KG1 (cell line): ENCODE data around the gene SNED1.

Experiments
- DNase-seq: peaks from one replicate; lab custom pipeline; 2025; lab: John Stamatoyannopoulos, UW

SNED1 gene

DNA sequence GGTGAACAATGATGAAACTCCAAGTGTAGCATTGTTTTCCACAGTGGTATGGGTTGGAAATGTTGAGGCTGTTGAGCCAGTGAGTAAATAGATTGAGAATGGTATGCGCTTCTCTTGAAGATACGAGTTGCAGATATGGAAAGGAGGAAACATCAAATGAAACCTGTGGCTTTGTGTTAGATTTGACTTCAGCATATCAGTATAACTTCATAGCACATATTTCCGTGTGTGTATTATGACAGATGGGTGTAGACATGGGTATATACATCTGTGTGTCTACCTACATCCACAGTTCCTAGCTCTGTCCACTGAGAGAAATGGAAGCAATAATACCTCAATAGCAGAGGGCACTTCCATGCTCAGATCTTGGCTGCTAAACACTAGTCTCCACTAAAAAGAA is 8.0 kb downstream of the SNED1 start:
- DNase-seq: no peak

DNA sequence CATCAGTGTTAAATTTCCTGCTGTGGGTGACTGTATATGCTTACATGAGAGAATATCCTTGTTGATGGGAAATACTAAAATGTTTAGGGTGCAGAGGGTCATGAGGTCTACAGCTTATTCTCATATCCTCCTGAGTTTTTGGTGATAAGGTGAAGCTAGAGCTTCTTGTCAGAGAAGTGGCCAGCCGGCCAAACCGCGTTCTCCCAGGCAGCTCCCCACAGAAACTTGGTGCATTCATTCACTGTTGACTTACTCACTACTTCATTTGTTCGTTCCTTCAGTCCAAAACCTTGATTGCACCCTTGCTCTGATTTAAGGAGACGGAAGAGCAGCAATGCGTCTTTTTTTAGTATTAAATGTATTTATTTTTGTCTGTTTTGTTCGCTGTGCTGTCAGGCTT is 8.7 kb downstream of the SNED1 start:
- no peak for DNase-seq

DNA sequence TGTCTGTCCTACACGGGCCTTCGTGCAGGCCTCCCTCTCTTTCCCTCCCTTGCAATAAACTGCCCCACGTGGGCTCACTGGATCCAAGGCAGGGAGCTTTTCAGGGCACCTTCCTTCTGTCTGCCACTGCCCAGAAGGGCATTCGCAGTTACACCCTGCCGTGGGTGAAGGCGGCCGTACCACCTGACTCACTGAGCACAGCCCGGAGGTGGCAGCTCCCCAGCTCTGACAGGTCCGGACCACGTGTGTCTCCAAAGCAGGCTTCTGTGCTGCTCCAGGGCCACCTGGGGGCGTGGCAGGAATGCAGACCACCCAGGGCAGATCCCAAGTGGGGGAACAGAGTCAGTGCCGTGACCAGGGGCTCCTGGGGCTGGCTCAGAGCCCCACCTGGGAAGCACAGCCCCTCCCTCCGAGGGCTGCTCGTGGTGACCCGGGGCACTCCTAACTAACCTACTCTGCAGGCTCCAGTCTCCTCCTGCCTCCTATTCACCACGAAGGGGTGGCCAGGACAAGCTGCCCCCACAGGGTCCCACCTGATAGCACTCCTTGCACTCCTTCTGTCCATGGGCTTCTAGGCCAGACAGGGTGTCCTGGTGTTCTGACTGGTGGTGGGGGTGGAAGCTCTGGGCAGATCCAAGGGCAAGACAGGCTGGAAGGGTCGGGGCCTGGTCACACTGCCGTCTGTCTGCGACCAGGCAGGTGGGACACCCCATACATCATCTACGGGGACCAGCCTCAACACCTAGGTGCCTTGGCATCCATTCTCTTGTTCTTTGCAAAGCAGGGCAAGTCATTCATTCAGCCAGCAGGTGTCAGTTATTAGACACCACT is 9.7 kb downstream of the SNED1 start:
- no peak for DNase-seq

DNA sequence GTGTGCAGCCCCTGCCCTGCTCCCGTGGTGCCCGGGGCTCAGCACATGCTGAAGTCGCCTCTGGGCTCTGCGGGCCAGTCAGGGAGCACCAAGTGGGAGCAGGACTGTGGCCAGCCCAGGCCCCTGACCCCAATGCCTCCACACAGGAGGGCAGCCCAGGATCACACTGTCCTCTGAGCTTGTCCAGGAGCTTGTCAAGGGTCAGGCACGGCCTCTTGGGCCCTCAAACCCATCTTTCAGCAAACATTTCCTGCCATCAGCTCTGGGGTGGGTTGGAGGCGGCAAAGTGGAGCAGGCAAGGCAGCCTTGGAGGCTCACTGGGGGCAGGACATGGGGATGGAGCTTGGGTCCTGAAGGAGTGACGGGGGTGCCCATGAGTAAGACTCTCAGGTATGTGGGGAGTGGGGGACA is 10.3 kb downstream of the SNED1 start:
- DNase-seq: no peak

DNA sequence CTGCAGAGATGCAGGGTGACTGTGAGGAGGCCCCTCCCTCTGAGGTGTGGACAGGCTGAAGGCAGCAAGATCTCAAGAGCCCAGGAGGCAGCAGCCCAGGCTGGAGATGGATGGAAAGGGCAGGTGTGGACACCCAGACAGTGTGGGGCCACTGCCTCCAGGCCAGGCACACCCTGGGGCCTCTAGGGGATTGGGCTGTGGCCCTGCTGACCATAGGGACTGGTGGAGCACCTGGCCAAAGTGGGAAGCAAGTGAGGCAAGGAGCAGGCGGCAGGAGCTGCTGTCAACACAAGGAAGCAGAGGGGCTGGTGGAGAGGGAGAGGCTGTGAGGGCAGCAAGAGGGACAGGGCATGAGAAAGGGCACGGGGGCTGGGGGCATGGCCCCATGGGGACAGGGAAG is 10.8 kb downstream of the SNED1 start:
- no peak for DNase-seq

DNA sequence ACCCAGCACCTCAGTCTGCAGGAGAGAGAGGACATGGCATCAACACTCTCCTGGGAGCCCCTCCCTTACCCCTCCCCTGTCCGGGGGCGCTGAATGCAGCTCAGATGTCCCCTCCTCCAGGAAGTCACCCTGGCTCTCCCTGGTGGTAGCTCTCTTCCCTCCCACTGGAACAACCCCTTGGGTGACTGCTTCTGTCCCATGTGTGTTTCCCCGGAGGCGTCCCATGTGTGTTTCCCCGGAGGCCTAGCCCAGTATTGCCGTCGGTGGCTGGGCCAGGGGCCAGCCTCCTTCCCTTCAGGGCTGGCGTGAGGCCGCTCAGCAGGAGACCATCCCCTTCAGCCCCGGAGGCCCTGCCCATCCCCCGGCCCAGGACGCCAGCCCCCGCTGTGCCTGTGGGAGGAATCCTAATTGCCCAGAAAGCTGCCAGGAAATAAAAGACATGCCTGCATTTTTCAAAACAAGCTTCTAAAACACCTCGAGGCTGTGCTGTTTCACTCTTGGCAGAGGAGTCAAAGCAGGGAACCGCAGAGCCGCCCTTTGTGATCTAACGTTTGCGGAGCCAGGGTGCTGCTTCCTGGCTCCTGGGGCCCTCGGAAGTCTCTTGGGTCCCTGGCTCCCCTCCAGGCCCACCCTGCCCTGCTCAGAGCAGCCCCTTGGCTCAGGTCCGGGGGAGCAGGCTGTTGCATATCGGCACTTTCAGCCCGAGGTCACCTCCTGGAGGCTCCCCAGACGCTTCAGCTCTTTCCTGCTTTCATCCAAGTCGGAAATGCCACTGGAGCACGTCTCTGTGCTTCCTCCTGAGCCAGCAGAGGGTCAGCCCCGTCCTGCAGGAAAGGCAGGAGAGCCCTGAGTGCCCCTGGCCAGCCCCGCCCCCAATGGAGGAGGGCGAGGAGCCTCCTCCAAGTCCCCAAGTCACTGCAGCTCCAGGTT is 11.4 kb downstream of the SNED1 start:
- DNase-seq: no peak

DNA sequence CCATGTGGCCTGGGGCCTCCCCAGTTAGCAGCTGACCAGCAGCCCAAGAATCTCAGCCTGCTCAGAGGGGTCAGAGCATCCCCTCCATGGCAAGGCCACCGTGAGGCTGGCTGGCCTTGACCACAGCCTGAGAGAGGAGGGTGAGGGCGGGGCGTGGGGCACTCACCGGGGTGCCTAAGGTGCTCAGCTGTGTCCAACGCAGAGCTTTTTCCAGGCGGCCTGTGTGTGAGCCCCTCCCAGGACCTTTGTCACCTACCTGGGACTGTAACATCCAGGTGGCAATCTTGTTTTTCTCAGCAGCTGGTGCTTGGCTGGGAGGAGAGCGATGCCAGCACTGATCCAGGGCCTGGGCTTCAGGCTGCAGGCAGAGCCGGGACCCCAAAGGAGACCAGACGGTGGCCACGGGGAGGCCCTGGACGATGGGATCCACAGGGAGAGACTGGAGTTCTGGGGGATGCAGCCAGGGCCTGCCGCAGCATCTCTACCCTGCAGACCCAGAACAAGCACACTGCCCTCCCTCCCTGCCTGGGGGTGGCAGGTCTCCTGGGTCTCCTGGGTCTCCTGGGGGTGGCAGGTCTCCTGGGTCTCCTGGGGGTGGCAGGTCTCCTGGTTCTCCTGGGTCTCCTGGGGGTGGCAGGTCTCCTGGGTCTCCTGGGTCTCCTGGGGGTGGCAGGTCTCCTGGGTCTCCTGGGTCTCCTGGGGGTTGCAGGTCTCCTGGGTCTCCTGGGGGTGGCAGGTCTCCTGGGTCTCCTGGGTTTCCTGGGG is 12.3 kb downstream of the SNED1 start:
- DNase-seq: no peak

DNA sequence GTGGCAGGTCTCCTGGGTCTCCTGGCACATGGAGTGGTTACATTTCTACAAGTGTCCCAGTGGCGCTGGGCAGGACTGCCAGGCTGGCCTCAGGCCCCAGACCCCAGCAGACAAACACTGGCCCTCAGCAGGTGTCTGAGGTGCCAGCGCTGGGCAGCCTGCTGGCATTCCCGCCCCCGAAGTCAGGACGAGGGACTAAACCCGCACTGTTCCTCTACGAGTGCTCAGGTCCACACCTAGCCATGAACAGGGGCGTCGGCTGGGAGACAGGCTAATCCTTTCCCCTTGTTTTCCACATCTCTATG is 12.8 kb downstream of the SNED1 start:
- DNase-seq: no peak

DNA sequence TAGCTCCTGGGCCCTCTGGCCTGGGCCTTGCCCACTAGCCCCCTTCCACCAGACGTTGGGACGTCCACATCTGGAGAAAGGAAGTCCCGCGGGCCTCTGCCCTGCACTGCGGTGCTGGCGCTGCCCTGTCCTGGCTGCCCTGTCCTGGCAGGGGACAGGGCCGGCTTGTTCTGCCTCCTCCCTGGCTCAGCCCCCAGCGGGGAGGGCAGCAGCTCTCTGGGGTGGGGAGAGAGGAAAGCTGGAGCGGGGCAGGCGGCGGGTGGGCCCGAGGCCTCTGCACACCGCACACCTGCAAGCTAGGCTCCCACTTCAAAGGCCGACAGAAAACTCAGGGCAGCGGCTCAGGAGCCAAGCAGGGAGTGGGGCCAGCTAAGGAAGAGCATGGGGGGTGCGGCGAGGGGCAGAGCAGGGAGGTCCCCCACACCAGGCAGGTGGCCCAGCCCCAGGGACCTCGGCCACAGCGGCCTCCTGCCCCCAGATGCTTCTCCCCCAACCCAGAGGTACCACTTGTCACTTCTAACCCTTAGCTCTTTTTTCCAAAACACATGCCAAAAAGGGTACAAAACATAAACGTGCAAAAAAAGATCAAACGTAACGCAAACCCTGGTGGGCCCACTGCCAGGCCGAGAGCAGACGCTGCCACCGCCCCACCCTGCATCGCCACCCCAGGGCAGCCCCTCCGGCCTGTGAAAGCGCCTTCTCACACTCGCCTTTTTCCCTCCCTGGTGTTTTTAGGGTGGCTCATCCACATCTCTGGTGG is 13.5 kb downstream of the SNED1 start:
- DNase-seq: no peak

DNA sequence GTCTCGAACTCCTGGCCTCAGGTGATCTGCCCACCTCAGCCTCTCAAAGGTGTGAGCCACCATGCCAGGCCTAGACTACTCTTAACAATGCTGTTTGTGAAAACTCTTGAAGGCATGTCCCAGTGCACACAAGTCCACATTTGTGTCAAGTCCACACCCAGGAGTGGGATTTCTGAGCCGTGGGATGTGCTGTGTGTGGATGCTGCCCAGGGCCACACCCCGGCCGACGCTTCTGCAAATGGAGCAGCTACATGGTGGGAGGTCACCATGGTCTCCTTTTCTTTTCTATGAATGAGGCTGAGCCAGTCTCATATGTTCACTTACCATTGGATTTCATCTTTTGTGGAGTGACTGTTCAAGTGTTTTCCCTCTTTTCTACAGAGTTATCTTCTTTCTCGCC is 15.8 kb downstream of the SNED1 start:
- no peak for DNase-seq

DNA sequence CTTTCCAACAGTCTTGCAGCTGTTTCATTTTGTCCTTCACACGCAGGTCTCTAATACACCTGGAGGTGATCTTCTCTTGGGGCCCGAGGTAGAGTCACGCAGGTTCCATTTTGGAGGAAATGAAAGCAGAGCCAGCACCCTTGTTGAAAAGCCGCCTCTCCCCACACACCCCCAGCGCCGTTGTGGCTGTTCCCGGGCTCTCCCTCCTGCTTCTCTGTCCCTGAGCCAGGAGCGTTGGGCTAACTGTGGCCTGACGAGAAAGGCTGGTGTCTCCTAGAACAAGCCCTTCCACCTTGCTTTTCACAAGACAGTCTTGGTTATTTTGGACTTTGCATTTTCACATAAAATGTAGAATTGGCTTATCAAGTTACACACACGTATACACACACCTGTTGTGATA is 16.3 kb downstream of the SNED1 start:
- no peak for DNase-seq

DNA sequence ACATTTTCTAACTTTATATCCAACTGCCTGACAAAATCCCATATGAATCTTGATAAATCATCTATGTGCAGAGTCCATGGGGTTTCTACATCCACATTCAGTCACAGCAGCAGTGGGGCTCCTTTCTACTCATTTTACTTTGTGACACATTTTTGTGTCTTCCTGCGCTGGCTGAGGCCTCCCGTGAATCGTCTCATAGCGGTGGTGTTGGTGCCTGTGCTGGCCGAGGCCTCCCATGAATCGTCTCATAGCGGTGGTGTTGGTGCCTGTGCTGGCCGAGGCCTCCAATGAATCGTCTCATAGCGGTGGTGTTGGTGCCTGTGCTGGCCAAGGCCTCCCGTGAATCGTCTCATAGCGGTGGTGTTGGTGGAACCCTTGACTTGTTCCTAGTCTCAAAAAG is 17.0 kb downstream of the SNED1 start:
- no peak for DNase-seq

DNA sequence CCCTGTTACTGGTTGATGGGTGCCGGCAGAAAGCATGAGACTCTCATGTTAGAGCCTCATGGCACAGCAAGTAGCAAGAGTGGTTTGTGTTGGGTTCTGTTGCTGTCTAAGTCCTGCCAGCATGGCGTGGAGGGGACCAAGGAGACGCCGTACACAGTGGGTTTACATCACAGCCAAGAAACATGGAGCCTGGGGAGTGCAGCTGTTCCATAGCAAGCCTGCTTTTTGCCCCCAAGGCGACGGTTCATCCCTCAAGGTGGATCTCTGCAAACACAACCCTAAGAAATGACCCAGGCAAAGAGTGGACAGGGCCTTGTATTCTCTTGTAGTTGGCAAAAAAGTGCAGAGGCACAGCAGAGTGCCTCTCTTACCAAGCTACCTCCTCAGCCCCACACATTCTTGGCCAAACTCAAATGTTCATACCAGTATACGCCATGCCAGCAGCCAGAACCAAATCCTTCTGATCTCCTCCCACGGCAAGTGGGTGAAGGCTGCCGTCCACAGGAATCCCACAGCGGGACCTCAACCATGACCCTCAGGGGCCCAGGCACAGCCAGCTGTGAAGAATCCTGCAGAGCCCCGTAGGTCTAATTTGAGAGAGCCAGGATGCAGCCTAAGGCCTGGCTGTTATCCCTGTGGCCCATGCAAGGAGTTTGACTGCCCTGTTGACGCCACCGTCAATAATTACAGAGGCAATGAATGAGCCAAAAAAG is 19.0 kb downstream of the SNED1 start:
- DNase-seq: no peak

DNA sequence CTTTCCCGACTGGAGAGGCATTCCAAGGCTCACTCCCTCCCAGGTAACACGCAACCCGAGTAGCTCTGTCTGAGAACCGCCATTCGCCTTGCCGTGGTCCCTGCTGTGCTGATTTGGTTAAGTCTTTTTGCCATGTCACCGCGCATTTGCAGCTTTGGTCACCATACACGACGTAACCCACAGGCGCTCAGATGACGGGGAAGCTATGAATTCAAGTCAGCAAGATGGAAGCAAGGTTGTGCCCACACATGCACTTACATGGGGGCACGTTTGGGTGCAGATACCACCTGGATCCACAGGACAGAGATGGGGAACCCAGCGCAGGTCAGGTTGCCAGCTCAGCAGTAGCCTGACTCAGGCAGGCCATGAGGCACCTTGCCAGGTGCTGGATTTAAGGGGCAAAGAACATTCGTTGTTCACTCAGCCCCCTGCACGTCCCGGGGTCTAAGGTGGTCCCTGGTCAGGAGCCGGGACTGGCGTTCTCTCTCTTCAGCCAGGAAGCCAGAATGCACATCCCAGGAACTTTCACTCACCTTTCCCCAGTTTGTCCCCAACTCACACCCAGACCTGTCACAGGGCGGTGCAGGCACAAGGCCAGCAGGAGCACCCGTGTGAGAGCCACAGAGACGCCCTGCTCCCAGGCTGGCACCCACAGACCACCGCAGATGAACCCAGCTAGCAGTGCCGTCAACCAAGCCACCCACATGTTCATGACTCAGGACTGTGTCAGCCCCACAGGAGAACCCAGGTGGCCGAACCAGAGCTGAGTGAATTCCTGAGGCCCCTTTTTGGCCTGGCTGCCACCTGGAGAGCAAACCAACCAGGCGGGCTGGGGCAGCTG is 19.9 kb downstream of the SNED1 start:
- no peak for DNase-seq

DNA sequence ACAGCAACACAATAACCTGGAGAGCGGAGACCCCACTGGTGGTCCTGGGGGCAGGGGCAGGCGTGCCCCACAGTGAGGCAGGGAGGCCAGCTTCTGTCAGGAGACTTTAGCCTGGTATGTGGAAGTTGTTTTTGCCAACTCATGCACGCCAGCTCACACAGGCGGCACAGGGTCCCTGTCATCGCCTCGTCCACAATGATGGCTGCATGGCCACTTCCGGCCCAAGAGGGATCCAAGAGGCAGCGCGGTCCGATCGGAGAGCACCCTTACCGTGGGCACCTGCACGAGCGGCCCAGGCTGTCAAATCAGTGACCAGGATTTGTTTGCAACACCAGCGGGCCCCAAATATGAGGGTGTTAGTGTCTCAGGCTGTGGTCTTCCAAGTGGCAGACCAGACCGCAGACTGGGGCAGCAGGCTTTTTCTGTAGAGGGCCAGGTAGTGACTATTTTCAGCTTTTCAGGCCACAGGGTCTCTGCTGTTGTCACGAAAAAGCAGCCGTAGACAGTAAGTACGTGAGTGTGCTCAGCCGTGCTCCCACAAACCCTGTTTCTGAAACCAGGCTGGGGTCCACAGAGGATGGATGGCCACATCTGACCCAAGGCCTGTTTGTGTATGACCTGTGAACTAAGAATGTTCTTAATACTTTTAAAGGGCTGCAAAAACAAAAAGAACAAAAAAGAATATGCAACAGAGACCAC is 21.2 kb downstream of the SNED1 start:
- no peak for DNase-seq

DNA sequence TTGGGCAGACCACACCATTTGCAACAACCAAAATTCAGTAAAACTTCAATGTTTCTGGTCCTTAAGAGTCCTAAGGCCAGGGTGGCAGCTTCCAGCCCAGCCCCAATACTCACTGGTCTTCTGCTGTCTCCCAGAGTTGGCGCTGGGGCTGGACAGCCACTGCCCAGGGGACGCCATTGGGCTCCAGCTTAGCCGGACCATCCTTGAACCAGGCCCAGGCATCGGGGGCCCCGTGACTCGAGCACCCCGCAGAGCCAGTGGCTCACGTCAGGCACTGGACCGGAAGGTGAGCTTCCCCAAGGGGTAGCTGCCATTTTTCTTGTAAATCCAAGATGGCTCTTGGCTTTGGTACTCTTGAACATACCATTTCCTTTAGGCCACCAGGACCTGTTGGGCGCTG is 21.8 kb downstream of the SNED1 start:
- DNase-seq: no peak

DNA sequence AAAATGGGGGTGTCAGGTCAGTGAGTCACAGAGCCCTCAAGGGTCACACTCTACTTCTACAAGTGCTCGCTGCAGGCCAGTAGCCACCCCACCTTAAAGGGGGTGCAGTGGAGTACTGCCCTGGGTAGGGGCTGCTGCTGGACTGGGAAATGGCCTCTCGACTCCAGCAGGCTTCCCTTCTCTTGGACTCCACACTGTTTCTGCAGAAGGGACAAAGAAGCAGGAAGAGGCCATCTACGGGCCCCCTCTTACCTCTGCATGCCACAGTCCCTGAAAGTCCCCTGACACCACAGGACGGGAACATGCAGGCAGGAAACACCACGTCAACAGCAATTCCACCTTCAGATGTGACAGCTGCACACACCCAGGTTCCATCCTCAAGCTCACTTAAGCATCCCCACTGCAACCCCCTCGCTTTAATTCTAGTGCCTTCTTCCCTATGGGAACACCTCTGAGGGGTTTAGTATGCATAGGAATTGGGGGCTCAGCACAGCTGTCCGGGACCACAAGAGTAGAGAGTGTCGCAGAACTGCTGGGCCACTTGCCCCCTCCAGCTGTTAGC is 22.3 kb downstream of the SNED1 start:
- DNase-seq: no peak

DNA sequence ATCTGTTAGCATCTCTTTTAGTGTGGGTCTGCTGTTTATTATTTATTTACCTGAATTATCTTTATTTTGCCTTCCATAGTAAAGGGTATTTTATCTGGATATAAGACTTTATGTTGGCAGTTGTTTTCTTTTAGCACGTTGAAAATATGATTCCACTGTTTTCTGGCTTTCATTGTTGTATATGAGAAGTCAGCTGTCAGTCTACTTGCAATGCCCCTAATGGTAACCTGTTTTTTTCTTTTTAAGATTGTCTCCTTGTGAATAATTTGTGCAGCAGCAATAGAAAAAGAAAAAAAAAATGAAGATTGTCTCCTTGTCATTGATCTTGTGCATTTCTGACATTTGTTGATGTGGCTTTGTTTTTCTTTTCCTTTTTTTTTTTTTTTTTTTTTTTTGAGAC is 27.2 kb downstream of the SNED1 start:
- DNase-seq: no peak

DNA sequence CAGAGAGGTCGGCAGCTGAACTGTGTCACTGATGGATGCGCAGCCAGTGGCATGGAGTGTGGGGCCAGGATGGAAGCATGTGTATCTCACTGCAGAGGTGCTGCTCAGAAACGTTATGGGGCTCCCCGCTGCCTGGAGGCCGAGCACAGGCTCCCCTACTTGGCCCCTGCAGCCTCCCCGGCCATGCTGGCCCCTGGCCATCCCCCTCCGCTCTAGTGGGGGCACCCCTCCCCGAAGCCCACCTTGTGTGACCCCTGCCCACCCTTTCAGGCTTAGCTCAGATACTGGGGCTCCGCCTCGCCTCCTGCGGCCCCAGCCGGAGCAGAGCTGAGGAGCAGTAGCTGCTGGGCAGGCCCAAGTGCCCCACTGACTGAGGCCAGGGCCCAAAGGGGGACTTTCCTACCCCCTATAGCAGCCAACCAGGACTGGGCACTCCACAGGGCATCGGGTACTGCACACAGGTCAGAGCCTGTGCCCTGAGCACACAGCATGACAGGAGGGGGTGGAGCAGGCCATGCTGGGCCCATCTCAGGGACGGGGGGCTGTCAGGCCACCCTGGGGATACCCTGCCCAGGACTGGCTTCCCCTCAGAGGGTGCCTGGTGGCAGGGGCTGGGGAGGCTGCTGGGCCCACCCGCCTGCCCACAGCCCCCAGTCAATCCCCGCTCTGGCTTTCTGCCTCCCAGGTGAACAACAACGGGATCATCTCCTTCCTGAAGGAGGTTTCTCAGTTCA is 31.3 kb downstream of the SNED1 start:
- DNase-seq: no peak
